GM12865 (cell line): Measurements from ENCODE around the gene RNF223.

Experiments
- DNase-seq: peaks from one replicate; pipeline ENCODE4 v3.0.0; 2010; ENCODE audit warnings: low read depth
- H3K4me3 ChIP-seq: 2 replicates; pipeline ENCODE4 v1.5.1; 2011; ENCODE audit warnings: mild to moderate bottlenecking, low read depth, low read length, control low read depth
- CTCF ChIP-seq: IDR thresholded peaks from 2 replicates; pipeline ENCODE4 v1.5.1; 2011; ENCODE audit warnings: low read length, control low read depth, low read depth, inconsistent platforms; ENCODE audit not compliant: insufficient read depth; ENCODE audit errors: missing control alignments

RNF223 gene

GRCh38 chr1:1085171-1085841, 11.2 kb upstream of the RNF223 start:
- DNase-seq: no peak
- no peak overlapping the region for H3K4me3 ChIP-seq
- no peak for TF ChIP-seq CTCF

- TF ChIP-seq CTCF: no peak
- no peak for DNase-seq
- H3K4me3 ChIP-seq: no peak overlapping the region
Observed at GRCh38 chr1:1084372-1085170, 10.5 kb upstream of the RNF223 start.

- no peak overlapping the region for H3K4me3 ChIP-seq
- TF ChIP-seq CTCF: no peak
- DNase-seq: no peak
Observed at GRCh38 chr1:1083416-1084371, 9.6 kb upstream of the RNF223 start.

GRCh38 chr1:1082776-1083415, 8.8 kb upstream of the RNF223 start:
- no peak overlapping the region for H3K4me3 ChIP-seq
- DNase-seq: no peak
- TF ChIP-seq CTCF: no peak

- no peak for DNase-seq
- H3K4me3 ChIP-seq: no peak overlapping the region
- no peak for TF ChIP-seq CTCF
Observed at GRCh38 chr1:1082239-1082775, 8.2 kb upstream of the RNF223 start.
